Central memory CD4-positive, alpha-beta T cell (primary cell): Measurements from ENCODE around the gene IL18BP.

ENCODE experiments used
- DNase-seq: peaks from one replicate; pipeline ENCODE4 v3.0.0; 2022

IL18BP gene

DNA sequence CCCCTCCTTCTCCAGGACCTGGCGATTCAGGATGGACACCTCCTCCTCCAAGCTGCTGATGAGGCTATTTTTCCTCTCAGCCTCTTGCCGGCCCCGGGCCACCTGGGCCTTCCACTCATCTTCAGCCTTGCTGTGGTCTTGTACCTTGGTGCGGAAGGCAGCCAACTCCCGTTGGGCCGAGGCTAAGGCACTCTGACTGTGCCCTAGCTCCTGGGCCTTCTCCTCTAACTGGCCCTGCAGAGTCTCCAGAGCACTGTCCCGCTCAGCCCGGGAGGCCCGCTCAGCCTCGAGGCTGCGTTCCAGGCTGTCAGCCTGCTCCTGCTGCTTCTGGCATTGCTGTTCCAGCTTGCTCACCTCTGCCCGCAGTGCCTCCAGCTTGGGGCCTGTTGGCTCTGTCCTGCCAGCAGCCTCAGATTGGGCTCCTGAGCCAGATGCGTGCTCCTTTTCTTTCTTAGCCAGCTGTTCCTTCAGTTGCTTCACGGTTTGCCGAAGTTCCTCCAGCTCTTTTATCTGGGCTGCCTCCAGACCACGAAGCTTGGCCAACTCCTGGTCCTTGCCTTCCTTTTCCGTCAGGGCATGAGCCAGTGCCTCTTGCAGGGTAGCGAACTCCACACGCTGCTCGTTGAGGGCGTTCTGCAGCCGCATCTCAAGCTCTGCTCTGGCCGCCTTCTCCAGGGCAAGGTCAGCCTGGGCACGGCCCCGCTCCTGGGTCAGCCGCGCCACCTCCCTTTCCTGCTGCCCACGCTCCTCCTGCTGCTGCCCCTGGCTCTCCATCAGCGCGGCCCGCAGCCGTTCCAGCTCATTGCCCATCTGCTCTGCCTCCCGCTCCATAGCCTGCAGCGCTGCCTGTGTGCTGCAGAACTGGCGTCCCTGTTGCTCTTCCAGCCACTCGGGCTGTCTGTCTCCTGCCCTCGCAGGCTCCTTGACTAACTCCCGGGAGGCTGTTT, 15.3 kb downstream of the IL18BP start:
- DNase-seq = no peak

DNA sequence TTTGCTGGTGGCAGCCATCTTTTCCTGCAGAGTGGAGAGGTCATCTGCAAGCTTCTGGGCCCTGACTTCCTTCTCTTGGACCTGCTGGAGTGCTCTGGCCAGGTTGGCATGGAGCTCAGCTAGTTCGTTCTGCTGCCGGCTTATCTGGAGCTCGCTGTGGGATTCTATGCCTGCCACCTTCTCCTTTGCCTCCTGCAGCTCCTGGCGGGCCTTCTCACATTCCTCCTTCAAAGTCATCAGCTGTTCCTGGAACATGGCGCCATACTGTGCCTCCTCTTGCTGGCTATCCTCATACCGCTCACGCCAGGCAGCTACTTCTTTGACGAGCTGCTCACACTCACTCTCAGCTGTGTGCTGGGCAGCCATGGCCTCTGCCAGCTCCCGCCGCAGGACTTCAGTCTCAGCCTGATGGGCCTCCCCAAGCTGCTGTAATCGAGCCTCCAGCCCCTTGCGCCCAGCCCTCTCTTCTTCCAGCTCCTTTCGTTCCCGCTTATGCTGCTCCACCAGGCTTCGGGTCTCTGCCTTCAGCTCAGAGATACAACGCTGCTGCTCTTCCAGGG, 16.1 kb downstream of the IL18BP start:
- DNase-seq = no peak

DNA sequence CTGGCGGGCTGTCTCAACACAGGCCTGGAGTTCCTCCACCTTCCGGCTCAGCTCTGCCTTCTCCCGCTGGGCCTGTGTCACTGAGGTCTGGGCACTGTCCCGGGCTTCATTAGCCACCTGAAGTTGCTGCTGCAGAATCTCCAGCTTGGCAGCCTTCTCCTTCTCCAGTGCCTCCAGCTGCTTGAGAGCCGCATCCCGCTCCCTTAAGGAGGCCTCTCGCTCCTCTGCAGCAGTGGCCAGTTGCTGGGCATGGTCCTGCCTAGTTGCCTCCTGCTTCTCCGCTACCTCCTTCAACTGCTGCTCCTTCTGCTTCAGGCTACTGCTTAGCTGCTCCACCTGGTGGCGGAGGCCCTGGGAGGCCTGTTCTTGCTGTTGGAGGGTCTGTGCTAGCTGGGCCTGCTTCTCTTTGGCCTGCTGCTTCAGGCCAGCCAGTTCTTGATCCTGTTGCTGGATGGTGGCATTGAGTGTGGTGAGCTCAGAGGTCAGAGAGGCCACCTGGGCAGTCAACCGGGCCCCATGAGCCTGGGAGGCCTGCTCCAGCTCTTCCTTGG, 16.9 kb downstream of the IL18BP start:
- DNase-seq = no peak

DNA sequence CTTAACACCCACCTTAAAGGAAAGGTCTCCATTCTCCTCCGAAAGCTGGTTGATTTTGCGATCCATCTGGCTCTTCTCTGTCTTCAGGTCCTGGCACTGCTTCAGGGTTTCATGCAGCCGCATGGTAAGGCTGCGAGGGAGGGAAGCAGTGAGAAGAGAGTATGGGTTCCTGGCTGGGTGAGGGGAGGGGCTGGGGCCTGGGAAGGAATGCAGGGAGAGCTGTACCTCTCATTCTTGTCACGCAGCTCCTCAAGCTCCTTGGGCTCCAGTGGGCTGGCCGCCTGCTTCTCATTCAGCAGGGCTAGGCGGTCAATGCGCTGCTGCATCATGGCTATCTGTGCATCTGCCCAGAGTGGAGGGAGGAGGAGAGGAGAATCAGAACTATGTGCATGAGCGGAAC, 19.5 kb downstream of the IL18BP start:
- DNase-seq = no peak

DNA sequence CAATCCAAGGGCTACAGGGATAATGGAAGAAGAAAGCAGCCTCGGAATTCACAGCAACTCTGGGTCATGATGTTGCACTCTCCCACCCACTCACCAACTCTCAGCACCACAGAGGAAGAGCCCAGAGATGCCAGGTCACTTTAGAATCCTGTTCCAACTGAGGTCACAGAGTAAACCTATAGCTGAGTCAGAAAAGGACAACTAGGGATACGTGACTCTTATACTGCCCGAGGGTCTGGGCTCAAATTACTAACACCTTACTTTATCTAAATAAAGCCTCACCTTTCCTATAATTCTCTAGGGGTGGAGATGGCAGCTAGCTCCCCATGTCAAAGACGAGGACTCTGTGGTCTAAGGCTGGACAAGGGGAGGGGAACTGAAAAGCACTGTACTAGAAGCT, 24.6 kb downstream of the IL18BP start:
- DNase-seq = no peak

DNA sequence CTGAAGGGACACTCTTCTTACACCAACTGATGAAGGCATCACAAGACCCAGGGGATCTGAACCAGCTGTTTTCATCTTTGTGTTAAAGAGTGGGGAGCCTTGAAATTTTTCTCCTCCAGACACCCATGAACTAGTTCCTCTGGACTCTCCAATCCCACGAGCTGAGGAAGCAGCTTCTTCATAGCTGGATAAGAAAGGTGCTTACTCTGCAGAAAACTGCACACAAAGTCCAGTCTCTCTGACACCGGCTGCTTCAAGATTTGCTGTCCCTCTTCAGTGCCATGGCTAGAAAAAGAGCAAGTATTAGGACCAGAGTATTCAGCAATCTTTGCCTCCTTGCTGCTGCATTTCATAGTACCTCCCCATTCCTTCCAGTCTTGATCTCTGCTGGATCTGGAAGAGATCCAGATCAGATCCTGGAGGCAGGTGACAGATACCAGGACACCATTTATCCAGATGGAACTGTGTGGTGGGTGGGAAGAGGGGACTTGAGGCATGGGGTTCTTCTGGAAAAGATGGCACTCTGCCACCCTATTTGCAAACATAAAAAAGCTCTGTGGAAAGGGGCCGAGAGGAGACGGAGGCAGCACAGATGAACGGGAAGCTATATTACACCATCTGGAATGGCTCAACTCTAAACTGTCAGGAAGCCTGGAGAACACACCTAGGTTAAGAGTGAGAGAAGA, 25.5 kb downstream of the IL18BP start:
- no peak for DNase-seq

DNA sequence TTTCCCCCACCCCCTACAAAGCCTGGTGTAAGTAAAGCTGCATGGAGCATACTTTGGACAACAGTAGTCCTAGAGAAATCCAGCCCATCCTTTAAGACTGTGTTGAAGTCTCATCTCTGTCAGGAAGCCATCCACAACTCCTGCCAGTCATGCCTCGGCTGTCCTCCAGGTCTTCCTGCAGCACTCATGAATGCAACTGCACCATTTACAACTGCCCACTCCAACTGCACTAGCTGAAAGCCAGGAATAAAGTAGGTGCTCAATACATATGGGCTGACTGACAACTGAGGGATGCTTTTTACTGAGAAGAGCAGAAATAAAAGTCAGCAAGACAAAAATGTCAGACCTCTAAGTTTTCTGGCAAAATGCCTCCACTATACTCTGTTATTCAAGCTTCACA, 27.4 kb downstream of the IL18BP start:
- DNase-seq = no peak

DNA sequence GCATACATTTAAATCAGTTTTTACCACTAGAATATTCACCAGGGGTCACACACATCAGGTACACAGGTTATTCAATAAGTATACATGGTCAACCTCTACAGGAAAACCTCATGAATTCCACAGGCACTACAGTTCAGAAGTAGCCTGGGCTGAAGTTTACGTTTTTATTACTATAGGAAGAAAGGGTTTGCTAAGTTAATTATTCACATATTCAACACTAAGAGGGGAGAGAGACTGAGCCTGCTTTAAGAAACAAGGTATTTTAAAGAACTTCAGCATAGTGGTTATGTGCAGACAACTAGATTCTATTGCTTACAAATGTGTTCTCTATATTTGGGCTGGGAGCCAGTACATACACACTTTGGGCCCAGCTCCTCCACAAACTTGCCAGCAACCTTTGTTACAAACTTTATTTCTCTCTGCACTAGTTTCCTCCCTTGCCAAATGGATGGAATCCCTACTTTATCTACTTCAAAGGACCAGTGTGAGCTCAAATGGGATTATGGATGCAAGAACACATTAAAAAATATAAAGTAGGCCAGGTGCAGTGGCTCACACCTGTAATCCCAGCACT, 31.9 kb downstream of the IL18BP start:
- no peak for DNase-seq

DNA sequence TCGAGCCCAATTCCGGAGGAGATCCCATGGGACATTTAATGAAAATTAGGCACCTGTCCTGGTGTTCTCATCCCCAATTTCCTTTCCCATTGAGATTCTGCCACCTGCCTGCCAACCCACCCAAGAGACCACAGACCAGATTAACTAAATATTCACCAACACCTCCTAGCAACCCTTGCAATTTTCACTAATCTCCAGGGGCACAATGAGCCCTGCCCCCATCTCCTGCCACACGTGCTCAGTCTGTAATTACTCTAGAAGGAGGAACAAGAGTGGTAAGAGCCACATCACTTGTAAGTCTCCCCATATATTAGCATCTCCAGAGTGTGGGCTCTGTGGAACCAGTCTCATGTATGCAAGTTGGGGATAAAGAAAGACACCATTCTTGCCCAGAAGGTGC, 38.0 kb downstream of the IL18BP start:
- DNase-seq = no peak

DNA sequence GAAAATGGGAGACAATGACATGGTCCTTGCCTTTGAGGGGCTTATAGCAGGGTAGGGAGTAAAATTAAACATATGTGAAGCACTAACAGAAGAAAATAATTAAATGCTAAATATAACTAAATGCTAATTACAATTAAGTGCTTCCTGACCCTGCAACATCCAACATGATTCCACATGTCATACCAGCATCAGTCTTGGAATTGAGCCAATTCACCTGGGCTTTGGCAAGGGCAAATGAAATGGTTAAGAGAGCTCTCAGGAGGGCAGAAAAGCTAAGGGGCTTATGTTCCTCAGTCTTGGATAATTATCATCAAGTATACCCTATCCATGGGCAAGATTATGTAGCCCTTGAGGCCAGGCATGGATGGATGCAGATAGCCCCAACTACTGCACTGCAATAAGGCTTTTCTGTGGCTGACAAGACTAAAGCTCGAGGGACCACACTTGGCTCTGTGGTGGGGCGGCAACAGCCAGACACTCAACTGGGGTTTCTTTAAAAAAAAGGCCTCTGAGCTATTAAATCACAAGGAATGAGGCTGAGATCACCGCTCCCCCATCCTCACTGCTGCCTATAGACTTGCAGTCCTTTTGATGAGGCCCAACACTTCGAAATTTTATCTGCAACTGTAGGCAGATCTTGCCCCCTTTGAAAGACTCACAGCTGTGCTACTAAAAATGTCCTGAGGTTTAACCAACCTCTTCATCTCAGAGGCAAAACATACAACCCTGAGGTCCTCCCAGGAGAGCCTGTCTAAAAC, 39.0 kb downstream of the IL18BP start:
- no peak for DNase-seq

DNA sequence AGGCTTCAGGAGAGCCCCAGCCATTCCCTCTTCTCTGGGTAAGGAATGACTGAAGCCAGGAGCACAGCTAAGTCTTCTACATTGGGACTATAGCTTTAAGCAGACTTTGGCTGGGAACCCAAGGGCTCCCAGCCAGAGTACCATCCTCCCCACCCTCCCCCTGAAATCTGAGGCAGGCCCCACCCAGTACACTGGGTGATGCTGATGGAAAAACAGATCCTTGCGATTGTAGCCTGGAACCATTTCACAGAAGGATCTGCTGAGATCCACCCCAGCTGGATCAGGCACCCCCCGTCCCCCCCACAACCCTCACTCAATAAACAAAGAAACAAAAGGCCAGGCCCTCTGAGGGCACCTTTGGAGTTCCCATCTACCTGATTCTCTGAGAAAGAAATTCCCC, 39.8 kb downstream of the IL18BP start:
- DNase-seq = no peak

DNA sequence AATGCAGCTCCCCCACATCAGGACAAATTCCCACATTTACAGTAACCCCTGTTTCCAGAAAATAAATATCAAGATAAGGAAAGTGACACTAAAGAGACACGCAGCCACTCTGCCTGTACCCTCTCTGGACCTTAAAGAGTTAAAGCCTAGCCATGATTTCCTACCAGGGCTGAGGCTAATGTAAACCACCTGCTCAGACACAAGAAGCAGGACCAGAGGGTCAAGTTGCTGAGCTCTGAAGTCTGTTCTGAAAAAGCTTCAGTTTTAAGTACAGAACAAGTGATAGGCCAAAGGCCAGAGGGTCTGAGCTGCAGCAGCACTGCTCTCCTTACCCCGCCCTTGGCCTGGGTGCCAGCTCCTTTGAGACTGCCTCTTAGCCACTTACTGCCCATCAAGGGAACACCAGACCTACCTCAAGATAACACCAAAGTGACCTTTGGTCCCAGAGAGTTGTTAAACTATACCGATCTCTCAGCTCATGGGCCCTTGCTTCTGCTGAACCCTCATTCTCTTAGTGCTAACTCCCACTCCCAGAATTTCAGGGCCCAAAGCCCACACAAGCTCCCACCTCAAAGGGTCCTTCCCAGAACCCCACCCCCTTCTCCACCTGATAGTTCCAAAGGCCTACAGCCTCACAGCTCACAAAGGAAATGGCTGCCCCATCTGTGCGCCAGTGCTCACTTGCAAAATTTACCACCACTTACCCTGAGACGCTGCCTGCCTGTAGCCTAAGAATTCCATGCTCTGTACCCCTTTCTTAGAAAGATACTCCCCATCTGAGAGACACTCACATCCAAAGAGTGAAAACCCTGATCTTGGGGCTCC, 40.5 kb downstream of the IL18BP start:
- no peak for DNase-seq

DNA sequence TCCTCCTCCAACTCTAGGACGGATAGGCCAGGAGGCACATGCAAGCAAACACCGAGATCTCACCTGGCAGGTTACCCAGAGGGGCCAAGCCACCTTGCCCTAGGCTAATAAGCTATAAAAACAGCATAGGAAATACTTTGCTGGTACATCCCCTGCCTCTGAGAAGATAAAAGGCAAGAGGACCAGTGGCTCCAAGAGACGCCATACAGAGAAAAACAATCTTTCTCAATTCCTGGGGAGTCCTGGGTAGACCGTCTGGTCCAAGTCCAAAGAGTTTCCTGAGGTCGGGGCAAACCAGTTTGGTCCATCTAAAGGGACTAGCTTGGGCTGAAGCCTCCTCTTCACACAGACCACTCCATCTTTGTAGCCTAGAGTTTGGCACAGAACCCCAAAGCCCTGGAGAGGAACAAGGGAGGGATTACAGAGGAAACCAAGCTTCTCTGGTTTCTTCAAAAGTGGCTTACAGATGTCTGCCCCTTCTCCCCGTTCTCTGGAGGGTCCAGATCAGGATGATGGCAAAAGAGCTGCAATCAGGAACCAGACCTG, 41.2 kb downstream of the IL18BP start:
- no peak for DNase-seq

DNA sequence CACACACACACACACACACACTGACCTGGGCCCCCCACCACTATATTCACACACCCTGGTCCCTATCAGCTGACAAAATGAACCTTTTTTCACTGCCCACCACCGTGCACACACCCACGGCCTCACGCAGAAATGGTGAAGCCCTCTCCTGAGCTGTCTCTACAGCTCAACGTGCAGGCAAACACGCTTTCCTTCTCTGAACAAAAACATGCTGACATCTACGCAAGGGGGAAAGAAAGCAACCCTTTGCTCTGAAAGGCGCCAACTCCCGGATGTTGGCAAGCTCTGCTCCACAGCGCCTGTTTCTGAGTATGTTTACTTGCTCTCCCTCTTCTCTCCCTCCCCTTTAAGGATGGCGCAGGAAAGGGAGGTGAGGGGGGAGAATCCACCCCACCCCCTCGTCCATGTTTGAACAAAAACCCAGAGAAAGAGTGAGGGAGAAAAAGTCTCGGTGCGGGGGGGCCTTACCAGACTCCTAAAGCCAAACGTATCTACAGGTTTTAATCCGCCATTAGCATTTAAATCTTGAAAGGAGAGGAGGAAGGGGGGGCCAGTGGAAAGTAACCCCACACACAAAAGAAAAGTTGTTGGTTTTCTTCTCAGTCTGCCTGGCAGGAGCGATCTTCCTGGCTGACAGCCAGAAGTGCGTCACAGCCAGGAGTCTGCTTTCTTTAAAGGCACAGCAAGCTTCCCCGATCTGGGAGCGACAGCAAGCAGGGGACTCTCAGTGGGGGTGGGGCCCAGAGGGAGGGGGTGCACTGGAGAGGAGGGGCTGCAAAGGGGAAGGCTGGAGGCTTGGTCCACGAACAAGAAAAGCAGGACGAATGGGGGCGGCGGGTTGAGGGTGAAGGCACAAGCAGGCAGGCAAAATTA, 42.0 kb downstream of the IL18BP start:
- DNase-seq = peak; percentile 85

DNA sequence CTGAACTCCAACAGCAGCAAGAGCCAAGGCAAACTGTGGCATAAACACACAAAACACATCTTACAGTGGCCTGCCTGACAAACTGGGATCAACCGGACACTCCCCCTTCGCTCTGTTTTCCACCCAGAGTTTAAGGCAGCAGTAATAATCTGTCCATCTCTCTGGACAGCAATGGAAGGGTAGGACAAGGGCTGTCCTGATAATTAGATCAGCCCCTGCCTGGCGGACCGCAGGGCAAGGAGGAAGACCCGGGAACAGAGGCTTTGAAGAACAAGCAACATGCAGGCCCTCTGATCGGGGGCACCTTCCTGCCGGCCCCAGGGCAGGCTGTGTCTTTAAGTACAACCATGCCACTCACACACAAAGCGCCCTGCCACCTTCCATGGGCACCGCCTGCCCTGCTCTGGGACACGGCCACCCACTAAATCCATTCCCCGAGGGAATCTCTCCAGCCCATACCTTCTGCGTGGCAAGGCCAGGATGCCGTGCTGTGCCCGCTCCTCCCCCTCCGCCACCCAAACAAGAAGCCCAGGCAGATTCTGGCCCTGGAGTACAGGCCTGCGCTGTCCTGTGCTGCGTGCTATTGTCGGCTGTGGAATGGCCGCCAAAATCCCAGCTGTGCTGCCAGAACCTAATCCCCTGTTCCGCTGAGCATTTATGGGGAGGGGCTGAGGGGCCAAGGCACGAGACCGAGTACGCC, 42.8 kb downstream of the IL18BP start:
- DNase-seq = peak; percentile 48

DNA sequence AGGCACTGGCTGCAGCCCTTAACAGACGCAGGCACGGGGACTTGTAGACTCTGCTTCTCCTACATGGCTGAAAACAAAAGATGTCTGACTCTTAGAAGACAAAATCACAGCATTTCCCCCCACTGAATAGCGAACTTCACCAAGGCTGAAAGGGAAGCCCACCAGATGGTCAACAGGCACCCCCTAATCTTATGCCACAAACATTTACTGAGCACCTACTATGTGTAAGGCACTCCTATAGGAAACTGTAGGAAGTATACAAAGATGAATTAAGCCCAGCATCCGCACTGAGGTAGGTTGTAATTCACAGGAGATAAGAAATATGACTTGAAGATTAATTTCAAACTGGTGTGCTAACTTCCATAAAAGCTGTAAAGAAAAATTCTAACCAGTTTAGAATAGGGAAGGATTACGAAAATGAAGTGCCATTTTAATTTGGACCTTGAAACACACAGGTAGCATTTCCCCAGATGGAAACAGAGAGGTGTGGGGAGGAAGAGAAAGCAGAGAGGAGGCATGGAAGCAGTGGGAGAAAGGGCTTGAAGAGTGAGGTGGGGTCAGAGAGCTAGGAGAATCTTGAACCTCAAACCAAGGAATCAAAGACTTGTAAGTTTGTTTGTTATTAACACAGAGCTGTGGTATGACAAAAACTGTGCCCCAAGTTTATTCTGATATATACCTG, 43.5 kb downstream of the IL18BP start:
- DNase-seq = no peak

DNA sequence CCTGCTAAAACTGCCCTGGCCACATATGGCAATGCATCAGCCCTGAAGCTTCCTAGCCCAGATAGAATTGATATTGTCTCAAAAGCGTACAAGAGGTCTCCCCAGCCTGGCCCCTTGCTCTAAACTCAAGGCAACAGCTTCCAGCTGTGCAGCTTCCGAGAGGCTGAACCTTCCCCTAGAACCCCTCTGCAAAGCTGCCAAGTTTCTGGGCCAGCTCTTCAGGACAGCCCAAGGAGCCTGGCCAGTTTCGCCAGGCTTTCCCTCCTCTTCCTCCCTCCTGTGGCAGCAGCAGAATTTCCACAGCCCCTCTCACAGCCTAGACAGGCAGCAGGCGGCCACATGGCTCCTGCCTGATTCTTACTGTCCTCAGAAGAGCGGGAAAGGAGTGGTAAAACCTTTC, 47.1 kb downstream of the IL18BP start:
- no peak for DNase-seq

DNA sequence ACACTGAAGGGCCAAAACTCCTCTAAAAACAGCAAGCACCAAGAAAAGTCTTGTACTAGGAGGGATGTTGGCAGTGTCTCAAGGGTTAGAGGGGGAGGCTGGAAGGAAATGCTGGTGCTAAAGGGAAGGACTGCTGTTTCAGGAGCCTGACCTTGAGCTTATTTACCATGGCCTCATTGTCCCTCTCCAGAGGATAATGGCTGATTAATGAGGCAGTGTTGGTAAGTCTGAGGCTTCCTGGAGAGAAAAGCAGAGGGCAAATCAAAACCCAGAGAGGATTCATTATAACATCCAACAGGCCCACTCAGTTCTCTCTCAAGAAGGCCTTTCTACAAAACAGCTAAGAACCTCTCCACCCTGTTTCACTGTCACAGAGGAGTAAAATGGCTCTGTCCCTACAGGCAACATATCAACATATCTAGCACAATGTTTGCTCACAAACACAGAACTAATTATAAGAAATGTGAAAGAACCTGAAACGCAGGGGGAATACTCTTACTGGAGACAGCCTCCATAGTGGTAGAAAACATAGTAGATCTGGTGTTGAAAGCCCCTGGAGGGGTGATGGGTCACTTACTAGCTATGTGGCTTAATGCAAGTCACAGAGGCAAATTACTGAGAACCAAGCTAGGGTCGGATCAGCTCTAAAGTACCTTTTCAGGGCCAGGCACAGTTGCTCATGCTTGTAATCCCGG, 50.2 kb downstream of the IL18BP start:
- DNase-seq = no peak
